PC-9 (cell line): ENCODE data around the gene ELL2. TPM values are rescaled to one million over a fixed set of nuclear protein-coding genes. Genes with fewer than 3 reads are reported as not detected.
A peak's percentile ranks its signal among the peaks of the same experiment; 100 is the strongest.
"Not testable (repeated sequence)": the region's sequence is repeated elsewhere in the genome, so short reads cannot be mapped to it uniquely, and the experiment has no call there.

Experiments used
- BruUV-seq: library from RNA; stranded (reverse); fragments of 400-500 nt; replicated peaks from 2 replicates; lab custom pipeline; 2021; lab: Mats Ljungman, UMichigan
- CTCF ChIA-PET: fragments of 300-600 bp; sonication (Branson Sonifier 250); formaldehyde crosslinking; loops from one replicate; lab custom pipeline; 2022; ENCODE audit warnings: antibody characterized with exemption; lab: Charles Lee
- POLR2A ChIA-PET: fragments of 300-600 bp; sonication (Branson Sonifier 250); formaldehyde crosslinking; loops from one replicate; lab custom pipeline; 2022; ENCODE audit warnings: antibody characterized with exemption; ENCODE audit not compliant: unreplicated experiment; lab: Charles Lee
- DNase-seq, 2 experiments: peaks; one replicate each; pipeline versions ENCODE4 v3.0.0 to v3.0.0-alpha.2; 2015 to 2022; ENCODE audit warnings: mixed read lengths in 1 of 2
- H2AFZ ChIP-seq: fragments of 200-600 bp; sonication (generic); 2 replicates; pipeline ENCODE4 v1.8.1; 2017; ENCODE audit warnings: antibody characterized with exemption
- H3F3A ChIP-seq: fragments of 200-600 bp; sonication (generic); 2 replicates; pipeline ENCODE4 v1.8.1; 2017; ENCODE audit warnings: antibody characterized with exemption, mild to moderate bottlenecking, low read depth; ENCODE audit not compliant: insufficient read depth
- H3K27ac ChIP-seq: fragments of 200-600 bp; sonication (generic); 2 replicates; pipeline ENCODE4 v1.6.1; 2016; ENCODE audit warnings: mixed run types
- H3K27me3 ChIP-seq: fragments of 200-600 bp; sonication (generic); 2 replicates; pipeline ENCODE4 v1.6.1; 2016; ENCODE audit warnings: low read depth, mixed run types; ENCODE audit not compliant: insufficient read depth
- H3K36me3 ChIP-seq: fragments of 200-600 bp; sonication (generic); 2 replicates; pipeline ENCODE4 v1.6.1; 2016; ENCODE audit warnings: low read depth, mixed run types
- H3K4me1 ChIP-seq: fragments of 200-600 bp; sonication (generic); replicated peaks from 2 replicates; pipeline ENCODE4 v1.6.1; 2016; ENCODE audit warnings: mixed run types; ENCODE audit not compliant: insufficient read depth
- H3K4me2 ChIP-seq: fragments of 200-600 bp; sonication (generic); 2 replicates; pipeline ENCODE4 v1.6.1; 2017; ENCODE audit warnings: mixed run types
- H3K4me3 ChIP-seq: fragments of 200-600 bp; sonication (generic); 2 replicates; pipeline ENCODE4 v1.6.1; 2016; ENCODE audit warnings: mixed run types
- H3K79me2 ChIP-seq: fragments of 200-600 bp; sonication (generic); 2 replicates; pipeline ENCODE4 v1.6.1; 2017; ENCODE audit warnings: low read depth, mixed run types
- H3K9me2 ChIP-seq: fragments of 200-600 bp; sonication (generic); 2 replicates; pipeline ENCODE4 v1.8.1; 2017; ENCODE audit warnings: mild to moderate bottlenecking; ENCODE audit not compliant: insufficient read depth
- H3K9me3 ChIP-seq: fragments of 200-600 bp; sonication (generic); 2 replicates; pipeline ENCODE4 v1.8.1; 2016; ENCODE audit warnings: low read depth; ENCODE audit not compliant: insufficient read depth
- H4K20me1 ChIP-seq: fragments of 200-600 bp; sonication (generic); 2 replicates; pipeline ENCODE4 v1.8.1; 2017; ENCODE audit not compliant: insufficient read depth
- CTCF ChIP-seq: fragments of 200-600 bp; sonication (generic); conservative IDR thresholded peaks from 2 replicates; pipeline ENCODE4 v1.6.1; 2017; ENCODE audit warnings: mixed run types, antibody characterized with exemption, mild to moderate bottlenecking, moderate library complexity
- EZH2 ChIP-seq: fragments of 200-600 bp; sonication (generic); IDR thresholded peaks from 2 replicates; pipeline ENCODE4 v1.8.0; 2017; ENCODE audit warnings: antibody characterized with exemption, low read depth
- intact Hi-C: fragments of 100-400 bp; cut with micrococcal nuclease; formaldehyde crosslinking; loops from one replicate; pipeline ENCODE4 v1.10.0; 2022; ENCODE audit not compliant: unreplicated experiment
- total RNA-seq: library from RNA; stranded (reverse); gene quantifications from 2 replicates; pipeline ENCODE4 v1.2.3, GENCODE V29; 2021

ELL2 gene
- total RNA-seq, 1 experiment from 2014 or later, result 25.5 TPM

DNA sequence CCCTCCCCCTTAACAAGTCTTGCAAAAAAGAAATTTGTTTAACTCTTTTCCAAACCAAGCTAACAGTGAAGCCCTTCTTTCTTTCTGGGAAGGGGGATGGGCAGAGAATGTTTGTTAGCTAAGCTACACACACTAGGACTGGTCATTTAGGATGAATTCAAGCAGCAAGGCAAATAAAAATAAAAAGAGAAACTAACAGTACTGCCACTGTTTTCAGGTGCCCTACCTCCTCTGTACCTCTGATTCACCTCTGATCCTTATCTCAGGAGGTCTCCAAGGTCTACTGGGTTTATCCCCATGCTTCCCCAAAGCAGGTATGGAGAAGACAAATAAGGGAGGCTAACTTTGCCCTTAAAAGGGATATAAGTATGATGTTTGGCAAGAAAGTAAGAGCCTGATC, 52.9 kb downstream of the ELL2 start:
- DNase-seq, result peak in 1 of 2 experiments; percentile 76
- no peak for TF ChIP-seq EZH2
- no peak for TF ChIP-seq CTCF
- no peak overlapping the region for H2AFZ ChIP-seq
- no peaks in the 10 kb centered on the region for H3F3A ChIP-seq
- H3K79me2 ChIP-seq, result no peaks in the 10 kb centered on the region
- H3K27ac ChIP-seq, result no peak overlapping the region
- H3K4me2 ChIP-seq, result peak overlapping the region; percentile 2; the same call in 1 of the 2 replicates
- peaks cover 19% of the 10 kb centered on the region for H3K4me1 ChIP-seq
- H3K4me3 ChIP-seq, result no peak overlapping the region
- no TSS peak for BruUV-seq
- peaks cover 5% of the 10 kb centered on the region; the same call in 1 of the 2 replicates for H3K36me3 ChIP-seq
- no peaks in the 10 kb centered on the region for H4K20me1 ChIP-seq
- H3K27me3 ChIP-seq, result no peaks in the 10 kb centered on the region
- no peaks in the 10 kb centered on the region for H3K9me2 ChIP-seq
- intact Hi-C loops, result no loop called here
- ChIA-PET CTCF (no interaction called here), POLR2A (interaction anchor here (0.6 kb wide), 2 partner anchors 54 to 178 kb away, joined by 3 to 5 read pairs; no protein-coding TSS in a partner anchor)
- H3K9me3 ChIP-seq, result no peaks in the 10 kb centered on the region

DNA sequence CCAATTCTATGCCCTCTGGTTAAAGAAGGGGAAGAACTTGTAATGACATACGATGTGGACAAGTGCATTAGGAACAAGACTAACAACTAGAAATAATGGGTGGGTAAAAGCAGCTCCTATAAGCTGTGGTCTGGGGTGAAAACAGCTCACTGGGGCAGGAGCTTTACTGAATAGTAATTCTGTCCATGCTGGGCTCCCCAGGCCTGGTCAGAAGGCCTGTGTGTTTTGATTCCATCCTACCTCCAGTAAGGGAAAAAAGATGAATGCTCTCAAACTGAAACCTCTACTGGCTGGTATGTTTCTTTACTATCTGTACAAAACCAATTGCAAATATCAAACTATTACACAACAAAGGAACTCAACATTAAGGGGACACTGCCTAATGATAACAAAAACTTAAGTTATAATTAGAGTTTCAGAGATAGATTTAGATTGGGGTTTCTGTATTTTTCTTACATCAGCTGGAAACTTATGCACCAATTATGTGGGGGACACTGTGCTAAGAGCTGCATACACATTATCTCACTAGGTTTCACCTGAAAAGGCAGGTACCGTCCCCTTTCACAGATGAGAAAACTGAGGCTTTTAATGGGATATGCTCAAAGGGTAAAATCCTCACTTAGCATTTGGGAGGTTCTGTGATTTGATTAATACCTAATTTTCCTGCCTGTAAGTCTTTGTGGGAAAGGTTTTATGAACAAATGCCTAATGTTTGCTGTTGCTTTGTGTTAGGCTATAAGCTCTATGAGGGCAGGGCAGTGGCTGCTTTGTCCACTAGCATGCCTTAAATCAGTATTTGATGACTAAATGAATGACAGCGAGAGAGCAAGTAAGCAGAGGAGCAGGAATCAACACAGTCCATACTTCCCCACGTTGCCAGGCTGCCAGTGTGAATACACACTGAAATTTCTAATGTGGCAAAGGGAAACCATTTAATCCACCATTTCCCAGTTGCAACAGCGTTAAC, 53.6 kb downstream of the ELL2 start:
- H3K79me2 ChIP-seq, result no peaks in the 10 kb centered on the region
- POLR2A ChIA-PET, result interaction anchor here (0.6 kb wide), 2 partner anchors 55 to 177 kb away, joined by 3 to 5 read pairs; no protein-coding TSS in a partner anchor
- H3K4me2 ChIP-seq, result no peak overlapping the region
- H3K4me1 ChIP-seq, result peaks cover 19% of the 10 kb centered on the region
- DNase-seq, result no peak
- no peak overlapping the region for H2AFZ ChIP-seq
- no TSS peak for BruUV-seq
- TF ChIP-seq EZH2 (no peak), CTCF (no peak)
- H3K9me2 ChIP-seq, result no peaks in the 10 kb centered on the region
- H3K27me3 ChIP-seq, result no peaks in the 10 kb centered on the region
- H3K27ac ChIP-seq, result no peak overlapping the region
- intact Hi-C loops, result no loop called here
- no peaks in the 10 kb centered on the region for H3F3A ChIP-seq
- no peaks in the 10 kb centered on the region for H4K20me1 ChIP-seq
- H3K36me3 ChIP-seq, result peaks cover 5% of the 10 kb centered on the region; the same call in 1 of the 2 replicates
- CTCF ChIA-PET, result no interaction called here
- H3K4me3 ChIP-seq, result no peak overlapping the region
- no peaks in the 10 kb centered on the region for H3K9me3 ChIP-seq

- Histone ChIP-seq H3K4me2 (no peak overlapping the region), H3K79me2 (no peaks in the 10 kb centered on the region), H3F3A (no peaks in the 10 kb centered on the region), H4K20me1 (no peaks in the 10 kb centered on the region), H3K9me3 (no peaks in the 10 kb centered on the region), H2AFZ (no peak overlapping the region), H3K27ac (no peak overlapping the region), H3K4me3 (no peak overlapping the region), H3K36me3 (peaks cover 5% of the 10 kb centered on the region; the same call in 1 of the 2 replicates), H3K27me3 (no peaks in the 10 kb centered on the region), H3K4me1 (peaks cover 19% of the 10 kb centered on the region), H3K9me2 (no peaks in the 10 kb centered on the region)
- CTCF ChIA-PET, result no interaction called here
- no peak for DNase-seq
- no peak for TF ChIP-seq EZH2
- no peak for TF ChIP-seq CTCF
- intact Hi-C loops, result no loop called here
- BruUV-seq, result no TSS peak
- POLR2A ChIA-PET, result no interaction called here
Observed at GRCh38 chr5:95907067-95907705, 54.5 kb downstream of the ELL2 start.

- H3K4me1 ChIP-seq, result peaks cover 19% of the 10 kb centered on the region
- H3K27me3 ChIP-seq, BruUV-seq, H3F3A ChIP-seq, H2AFZ ChIP-seq, CTCF ChIA-PET, H3K9me2 ChIP-seq, H3K27ac ChIP-seq, intact Hi-C loops, H3K4me2 ChIP-seq, H3K9me3 ChIP-seq, H3K79me2 ChIP-seq, DNase-seq, H3K4me3 ChIP-seq, H3K36me3 ChIP-seq, POLR2A ChIA-PET, H4K20me1 ChIP-seq: not testable (repeated sequence)
Observed at GRCh38 chr5:95906398-95906797, 55.3 kb downstream of the ELL2 start.
